ENCODE results near the gene RIOK1.

- no peak for TF ChIP-seq CTCF (IDR thresholded peaks at IDR 0.05; ENCODE audit: low read length)
- no peak for TF ChIP-seq EZH2 (optimal IDR thresholded peaks at IDR 0.05; ENCODE audit: low read depth, low read length)
- no peak for TF ChIP-seq EZH2phosphoT487 (IDR thresholded peaks at IDR 0.05; ENCODE audit: low read length)
These were observed 35.6 kb downstream of the RIOK1 start for GRCh38 chr6:7424967-7425807.

Measured in MM.1S (cell line).